ENCODE measurements around the gene AVP. TPM values are rescaled to one million over a fixed set of nuclear protein-coding genes. Genes with fewer than 3 reads are reported as not detected.

Gene AVP
- polyA plus RNA-seq, 1 donor from 2014 or later = not detected

DNA sequence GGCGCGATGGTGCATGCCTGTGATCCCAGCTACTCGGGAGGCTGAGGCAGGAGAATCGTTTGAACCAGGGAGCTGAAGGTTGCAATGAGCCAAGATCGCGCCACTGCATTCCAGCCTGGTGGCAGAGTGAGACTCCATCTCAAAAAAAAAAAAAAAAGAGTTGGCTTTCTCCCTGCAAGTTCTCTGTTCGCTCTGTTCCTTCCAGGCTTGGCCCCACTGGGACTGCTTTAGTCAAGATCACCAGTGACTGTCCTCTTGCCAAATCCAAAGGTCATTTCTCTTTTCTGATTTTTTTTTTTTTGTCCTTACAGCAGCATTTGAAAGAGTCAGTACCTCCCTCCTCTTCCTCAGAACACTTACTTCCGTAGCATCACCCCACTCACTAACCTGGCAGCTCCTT, 51.9 kb downstream of the AVP start:
- peaks cover 9% of the 10 kb centered on the region for H3K36me3 ChIP-seq (ENCODE audit: insufficient read depth, low read length)
- no peaks in the 10 kb centered on the region for H4K20me1 ChIP-seq (ENCODE audit: insufficient read depth)
- TF ChIP-seq RAD21 (conservative IDR thresholded peaks at IDR 0.05) (no peak), MXI1 (conservative IDR thresholded peaks at IDR 0.05; ENCODE audit: poor library complexity, severe bottlenecking) (no peak), TAF1 (IDR thresholded peaks at IDR 0.05; ENCODE audit: low read depth) (no peak), SMC3 (conservative IDR thresholded peaks at IDR 0.05; ENCODE audit: poor library complexity) (no peak), EP300 (conservative IDR thresholded peaks at IDR 0.05; ENCODE audit: poor library complexity, severe bottlenecking) (no peak), POLR2AphosphoS5 (IDR thresholded peaks at IDR 0.05) (no peak), EZH2 (IDR thresholded peaks at IDR 0.05; ENCODE audit: borderline replicate concordance, insufficient read depth, low read length, poor library complexity, severe bottlenecking) (no peak)
- TF ChIP-seq, protein P1, sequence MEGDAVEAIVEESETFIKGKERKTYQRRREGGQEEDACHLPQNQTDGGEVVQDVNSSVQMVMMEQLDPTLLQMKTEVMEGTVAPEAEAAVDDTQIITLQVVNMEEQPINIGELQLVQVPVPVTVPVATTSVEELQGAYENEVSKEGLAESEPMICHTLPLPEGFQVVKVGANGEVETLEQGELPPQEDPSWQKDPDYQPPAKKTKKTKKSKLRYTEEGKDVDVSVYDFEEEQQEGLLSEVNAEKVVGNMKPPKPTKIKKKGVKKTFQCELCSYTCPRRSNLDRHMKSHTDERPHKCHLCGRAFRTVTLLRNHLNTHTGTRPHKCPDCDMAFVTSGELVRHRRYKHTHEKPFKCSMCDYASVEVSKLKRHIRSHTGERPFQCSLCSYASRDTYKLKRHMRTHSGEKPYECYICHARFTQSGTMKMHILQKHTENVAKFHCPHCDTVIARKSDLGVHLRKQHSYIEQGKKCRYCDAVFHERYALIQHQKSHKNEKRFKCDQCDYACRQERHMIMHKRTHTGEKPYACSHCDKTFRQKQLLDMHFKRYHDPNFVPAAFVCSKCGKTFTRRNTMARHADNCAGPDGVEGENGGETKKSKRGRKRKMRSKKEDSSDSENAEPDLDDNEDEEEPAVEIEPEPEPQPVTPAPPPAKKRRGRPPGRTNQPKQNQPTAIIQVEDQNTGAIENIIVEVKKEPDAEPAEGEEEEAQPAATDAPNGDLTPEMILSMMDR (IDR thresholded peaks at IDR 0.05; ENCODE audit: poor library complexity, severe bottlenecking) = no peak
- TF ChIP-seq, protein P2, sequence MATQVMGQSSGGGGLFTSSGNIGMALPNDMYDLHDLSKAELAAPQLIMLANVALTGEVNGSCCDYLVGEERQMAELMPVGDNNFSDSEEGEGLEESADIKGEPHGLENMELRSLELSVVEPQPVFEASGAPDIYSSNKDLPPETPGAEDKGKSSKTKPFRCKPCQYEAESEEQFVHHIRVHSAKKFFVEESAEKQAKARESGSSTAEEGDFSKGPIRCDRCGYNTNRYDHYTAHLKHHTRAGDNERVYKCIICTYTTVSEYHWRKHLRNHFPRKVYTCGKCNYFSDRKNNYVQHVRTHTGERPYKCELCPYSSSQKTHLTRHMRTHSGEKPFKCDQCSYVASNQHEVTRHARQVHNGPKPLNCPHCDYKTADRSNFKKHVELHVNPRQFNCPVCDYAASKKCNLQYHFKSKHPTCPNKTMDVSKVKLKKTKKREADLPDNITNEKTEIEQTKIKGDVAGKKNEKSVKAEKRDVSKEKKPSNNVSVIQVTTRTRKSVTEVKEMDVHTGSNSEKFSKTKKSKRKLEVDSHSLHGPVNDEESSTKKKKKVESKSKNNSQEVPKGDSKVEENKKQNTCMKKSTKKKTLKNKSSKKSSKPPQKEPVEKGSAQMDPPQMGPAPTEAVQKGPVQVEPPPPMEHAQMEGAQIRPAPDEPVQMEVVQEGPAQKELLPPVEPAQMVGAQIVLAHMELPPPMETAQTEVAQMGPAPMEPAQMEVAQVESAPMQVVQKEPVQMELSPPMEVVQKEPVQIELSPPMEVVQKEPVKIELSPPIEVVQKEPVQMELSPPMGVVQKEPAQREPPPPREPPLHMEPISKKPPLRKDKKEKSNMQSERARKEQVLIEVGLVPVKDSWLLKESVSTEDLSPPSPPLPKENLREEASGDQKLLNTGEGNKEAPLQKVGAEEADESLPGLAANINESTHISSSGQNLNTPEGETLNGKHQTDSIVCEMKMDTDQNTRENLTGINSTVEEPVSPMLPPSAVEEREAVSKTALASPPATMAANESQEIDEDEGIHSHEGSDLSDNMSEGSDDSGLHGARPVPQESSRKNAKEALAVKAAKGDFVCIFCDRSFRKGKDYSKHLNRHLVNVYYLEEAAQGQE (IDR thresholded peaks at IDR 0.05; ENCODE audit: borderline replicate concordance) = no peak
- no peak overlapping the region for H3K4me2 ChIP-seq (ENCODE audit: low read length)
- no peak overlapping the region for H2AFZ ChIP-seq (ENCODE audit: low read depth, low read length)
- no peak overlapping the region for H3K4me3 ChIP-seq (ENCODE audit: low read length)
- no peak overlapping the region for H3K9ac ChIP-seq (ENCODE audit: low read length)
- no peaks in the 10 kb centered on the region for H3K9me2 ChIP-seq (ENCODE audit: insufficient read depth, low read length)
- no peak overlapping the region for H3K27ac ChIP-seq (ENCODE audit: low read length)
- no peaks in the 10 kb centered on the region for H3K27me3 ChIP-seq (ENCODE audit: insufficient read depth, low read depth, low read length)
- no peaks in the 10 kb centered on the region for H3K79me2 ChIP-seq (replicated peaks; ENCODE audit: insufficient read depth, low read length)
- H3K9me3 ChIP-seq (ENCODE audit: low read length) = no peaks in the 10 kb centered on the region
- H3F3A ChIP-seq (ENCODE audit: insufficient read depth, low read length, poor library complexity, severe bottlenecking) = no peaks in the 10 kb centered on the region

Other genes with a start within 250 kb of the AVP start
- 132 and 156 TPM in 2 replicates for gene PCED1A, start 244.1 kb downstream of the AVP start, polyA plus RNA-seq
- gene VPS16, start 244.0 kb downstream of the AVP start, polyA plus RNA-seq = 117 and 150 TPM in 2 replicates
- 68.2 and 69.1 TPM in 2 replicates for gene PTPRA, start 211.2 kb downstream of the AVP start, polyA plus RNA-seq
- gene GNRH2, start 41.1 kb downstream of the AVP start, polyA plus RNA-seq = 1.9 and 3.0 TPM in 2 replicates
- 134 and 142 TPM in 2 replicates for gene MRPS26, start 38.7 kb downstream of the AVP start, polyA plus RNA-seq
- gene OXT, start 13.1 kb downstream of the AVP start, polyA plus RNA-seq = not detected in 2 replicates
- 14.2 and 17.0 TPM in 2 replicates for gene FASTKD5, start 75.1 kb upstream of the AVP start, polyA plus RNA-seq
- 1.8 and 3.6 TPM in 2 replicates for gene UBOX5, start 75.1 kb upstream of the AVP start, polyA plus RNA-seq
- 33.8 and 42.0 TPM in 2 replicates for gene LZTS3, start 88.8 kb upstream of the AVP start, polyA plus RNA-seq
- 67.6 and 77.8 TPM in 2 replicates for gene DDRGK1, start 120.0 kb upstream of the AVP start, polyA plus RNA-seq
- gene ITPA, start 124.8 kb upstream of the AVP start, polyA plus RNA-seq = 87.1 and 89.5 TPM in 2 replicates
- 0.19 TPM in 1 of 2 replicates, not detected in the other for gene SLC4A11, start 154.5 kb upstream of the AVP start, polyA plus RNA-seq